Measurements from ENCODE around the gene ARPC2.
A peak's percentile ranks its signal among the peaks of the same experiment; 100 is the strongest.
"Not testable (repeated sequence)": the region's sequence is repeated elsewhere in the genome, so short reads cannot be mapped to it uniquely, and the experiment has no call there.

Gene ARPC2

DNA sequence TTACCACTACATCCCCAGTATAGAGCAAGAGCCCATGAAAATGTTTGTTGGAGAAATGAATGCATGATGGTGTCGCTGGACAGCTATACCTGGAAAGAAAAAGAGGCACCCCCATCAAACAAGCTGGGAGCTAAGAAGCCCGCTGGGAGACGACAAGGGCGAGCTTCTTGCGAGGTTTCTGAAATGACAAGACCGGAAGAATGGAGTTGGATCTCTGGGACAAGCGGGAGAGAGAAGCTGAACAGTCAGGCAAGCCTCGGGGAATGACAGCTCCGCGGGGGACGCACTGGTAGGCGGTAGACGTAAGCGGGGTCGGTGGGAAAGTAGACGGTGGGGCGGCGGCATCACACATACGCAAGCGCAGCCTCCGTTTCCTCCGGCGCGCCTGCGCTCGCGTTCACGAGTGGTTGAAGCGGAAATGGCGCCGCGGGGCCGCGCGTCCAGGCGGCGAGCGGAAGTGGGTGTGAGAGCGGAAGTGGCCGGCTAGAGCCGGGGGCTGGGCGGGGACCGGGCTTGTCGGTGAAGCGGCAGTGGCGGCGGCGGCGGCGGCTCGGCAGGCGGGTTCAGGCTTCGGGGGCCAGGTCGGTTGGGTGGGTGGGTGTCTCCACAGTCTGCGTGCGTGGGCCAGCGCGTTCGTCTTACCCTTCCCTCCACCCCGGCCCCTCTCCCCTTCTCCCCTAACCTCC, at the start of gene ARPC2:
TSS of gene ARPC2 (plus strand) at position 516 of the 686 bp plus-strand sequence. CDS start 282 bp downstream, outside the sequence.
- peak; percentile 91 for DNase-seq (ENCODE audit: low spot score)

DNA sequence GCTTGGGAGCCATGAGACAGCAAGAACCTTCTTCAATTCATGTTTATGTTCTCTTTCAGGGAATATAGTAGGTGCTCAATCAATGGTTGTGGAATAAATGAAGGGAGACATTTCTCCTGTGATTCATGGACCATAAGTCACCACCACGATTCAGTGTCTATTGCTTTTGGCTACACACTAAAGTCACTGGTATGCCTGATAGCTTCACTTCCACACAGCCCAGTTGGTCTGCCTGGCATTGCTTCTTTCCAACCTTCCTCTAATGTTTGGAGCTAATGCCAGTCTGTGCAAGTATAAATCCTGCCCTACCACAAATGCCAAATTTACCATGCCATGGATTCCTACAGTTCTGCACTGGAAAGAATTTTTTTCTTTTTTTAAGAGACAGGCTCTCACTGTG, 49.0 kb upstream of the ARPC2 start:
- no peak for DNase-seq (ENCODE audit: low spot score)

DNA sequence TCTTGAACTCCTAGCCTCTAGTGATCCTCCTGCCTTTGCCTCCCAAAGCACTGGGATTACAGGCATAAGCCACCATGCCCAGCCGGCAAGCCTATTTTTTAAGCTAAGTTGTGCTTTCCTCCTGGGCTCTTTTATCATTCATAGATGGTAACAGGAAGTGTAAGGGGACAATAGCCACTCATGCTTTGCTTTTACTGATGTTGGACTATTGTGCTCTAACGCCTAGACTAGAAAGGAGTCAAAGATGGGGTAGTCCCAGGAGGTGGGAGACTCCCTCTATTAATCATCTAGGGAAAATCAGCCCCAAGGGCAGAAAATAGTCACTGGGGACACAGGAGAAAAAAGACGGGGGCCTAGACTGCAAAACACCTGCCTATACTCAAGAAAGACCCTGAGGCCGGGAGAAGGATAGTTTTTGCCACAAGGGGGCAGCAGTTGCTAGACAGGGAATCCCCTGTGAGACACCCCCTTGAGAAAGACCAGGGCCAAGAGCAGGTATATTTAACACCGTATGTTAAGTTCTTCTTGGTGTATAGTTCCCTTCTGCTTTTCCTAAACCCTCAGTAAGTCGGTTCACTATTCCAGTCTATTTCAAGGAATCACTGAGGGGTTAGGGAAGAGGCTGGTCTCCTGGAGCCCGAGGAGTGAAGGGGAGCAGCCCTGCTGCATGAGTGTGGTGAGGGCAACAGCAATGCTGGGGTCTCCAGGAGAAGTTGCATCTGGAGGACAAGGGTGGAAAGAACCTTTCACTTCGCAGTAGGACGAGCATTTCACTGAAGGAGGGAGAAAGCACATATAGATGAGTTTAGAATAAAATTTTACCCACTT, 48.1 kb upstream of the ARPC2 start:
- peak; percentile 41 for DNase-seq (ENCODE audit: low spot score)

DNA sequence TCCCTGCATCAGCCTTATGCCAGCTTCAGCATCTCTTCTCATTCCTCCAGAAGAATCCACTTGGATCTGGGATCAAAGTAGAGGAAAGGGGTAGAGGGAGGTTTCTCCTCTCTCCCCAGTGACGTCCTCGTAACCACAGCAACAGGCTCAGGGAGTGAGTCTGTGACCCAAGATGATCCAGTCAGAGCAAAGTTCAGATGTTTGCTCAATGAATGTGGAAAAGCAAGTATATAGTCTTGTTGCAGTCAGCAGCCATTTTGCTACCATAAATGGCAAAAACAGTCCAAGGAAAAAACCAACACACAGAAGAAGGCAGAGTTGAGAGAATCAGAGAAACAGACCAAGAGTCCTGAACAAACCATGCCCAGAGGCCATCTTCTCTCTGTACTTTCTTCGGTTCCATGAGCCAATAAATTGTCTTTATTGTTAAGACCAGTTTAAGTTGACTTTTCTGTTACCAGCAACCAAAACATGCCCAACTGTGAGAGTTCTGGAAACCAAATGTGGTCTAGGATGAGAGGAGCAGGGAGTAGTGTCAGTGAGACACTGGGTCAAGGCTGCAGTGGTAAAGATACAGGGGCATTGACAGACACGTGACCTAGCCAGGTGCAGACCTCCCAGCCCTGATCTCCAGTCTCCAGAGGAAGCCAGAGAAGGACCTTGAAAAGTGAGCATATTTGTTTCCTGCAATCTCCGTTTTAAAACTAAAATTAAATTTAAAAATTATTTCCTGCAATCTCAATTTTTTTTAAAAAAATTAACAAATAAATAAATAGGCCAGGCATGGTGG, 47.0 kb upstream of the ARPC2 start:
- DNase-seq (ENCODE audit: low spot score) = no peak

DNA sequence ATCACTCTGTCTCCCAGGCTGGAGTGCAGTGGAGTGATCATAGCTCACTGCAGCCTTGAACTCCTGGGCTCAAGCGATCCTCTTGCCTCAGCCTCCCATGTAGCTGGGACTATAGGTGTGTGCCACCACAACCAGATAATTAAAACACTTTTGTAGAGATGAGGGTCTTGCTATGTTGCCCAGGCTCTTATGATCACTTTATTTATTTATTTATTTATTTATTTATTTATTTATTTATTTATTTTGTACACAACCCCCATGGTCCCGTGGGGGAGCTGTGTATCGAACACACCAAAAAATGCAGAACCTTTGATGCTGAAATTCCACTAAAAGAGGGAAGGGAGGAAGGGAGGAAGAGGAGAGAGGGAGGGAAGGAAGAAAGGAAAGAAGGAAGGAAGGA, 45.2 kb upstream of the ARPC2 start:
- DNase-seq (ENCODE audit: low spot score) = not testable (repeated sequence)

DNA sequence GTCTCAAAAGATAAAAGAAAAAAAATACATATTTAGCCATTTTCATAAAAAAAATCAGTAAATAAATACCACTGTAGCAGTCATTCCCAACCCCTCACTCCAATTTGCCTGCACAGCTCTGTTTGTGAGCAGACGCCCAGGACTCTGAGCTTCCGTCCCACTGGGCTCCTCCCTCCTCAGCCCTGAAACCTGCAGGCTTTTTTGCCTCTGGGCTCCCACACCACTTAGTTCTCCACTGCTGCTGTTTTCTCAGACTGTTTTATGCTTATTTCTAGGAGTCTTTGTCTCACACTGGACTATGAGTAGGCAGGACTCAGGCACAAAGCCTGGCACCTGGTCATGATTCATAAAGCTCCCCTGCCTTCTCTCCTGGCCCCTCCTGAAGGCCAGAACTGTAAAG, 44.1 kb upstream of the ARPC2 start:
- no peak for DNase-seq (ENCODE audit: low spot score)

DNA sequence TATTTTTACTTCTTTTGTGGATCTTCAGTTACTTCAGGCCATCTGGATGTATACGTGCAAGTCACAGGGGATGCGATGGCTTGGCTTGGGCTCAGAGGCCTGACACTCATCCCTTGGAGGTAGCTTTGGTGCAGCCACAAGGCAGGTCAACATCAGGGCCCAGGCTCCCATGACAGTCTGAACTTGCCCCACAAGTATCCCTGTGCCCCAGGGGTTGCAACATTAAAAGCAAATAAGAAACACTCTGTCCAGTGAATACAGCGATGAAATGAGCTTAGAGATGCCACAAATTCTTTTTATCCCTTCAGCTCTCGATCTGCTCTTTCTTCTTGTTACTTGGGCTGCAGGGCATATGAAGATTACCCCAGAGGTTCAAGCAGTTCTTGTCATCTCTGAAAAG, 37.2 kb upstream of the ARPC2 start:
- no peak for DNase-seq (ENCODE audit: low spot score)

DNA sequence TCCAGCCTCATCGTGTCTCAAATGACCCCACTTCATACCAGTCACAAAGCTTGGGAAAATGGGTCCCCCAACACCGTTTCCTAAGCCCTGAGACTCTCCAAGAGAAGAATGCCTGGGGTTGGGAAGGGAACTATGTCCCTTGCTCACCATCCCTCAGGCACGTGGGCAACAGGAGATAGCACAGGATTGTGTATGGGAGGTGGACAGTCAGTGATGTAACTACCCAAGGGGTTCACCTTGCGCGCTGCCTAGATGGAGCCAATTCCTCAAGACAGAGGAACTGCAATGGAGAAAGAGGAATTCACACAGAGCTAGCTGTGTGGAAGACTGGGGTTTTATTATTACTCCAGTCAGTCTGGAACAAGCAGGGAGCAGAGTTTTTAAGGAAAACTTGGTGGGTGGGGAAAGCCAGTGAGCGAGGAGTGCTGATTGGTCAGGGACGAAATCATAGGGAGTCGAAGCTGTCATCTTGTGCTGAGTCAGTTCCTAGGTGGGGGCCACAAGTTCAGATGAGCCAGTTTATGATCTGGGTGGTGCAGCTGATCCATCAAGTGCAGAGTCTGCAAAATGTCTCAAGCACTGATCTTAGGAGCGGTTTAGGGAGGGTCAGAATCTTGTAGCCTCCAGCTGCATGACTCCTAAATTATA, 36.4 kb upstream of the ARPC2 start:
- DNase-seq (ENCODE audit: low spot score) = no peak

DNA sequence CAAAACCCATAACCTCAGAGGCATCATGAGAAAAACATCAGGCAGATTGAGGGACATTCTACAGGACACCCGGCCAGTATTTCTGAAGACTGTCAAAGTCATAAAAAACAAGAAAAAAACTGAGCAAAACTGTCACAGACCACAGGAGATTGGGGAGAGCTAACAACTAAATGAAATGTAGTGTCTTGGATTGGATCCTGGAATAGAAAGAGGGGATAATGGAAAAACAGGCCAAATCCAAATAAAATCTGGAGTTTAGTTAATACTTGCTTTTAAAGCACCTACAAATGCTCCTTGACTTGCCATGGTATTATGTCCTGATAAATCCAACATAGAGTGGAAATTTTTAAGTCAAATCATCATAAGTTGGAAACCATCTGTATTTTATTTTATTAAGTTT, 32.7 kb upstream of the ARPC2 start:
- no peak for DNase-seq (ENCODE audit: low spot score)

DNA sequence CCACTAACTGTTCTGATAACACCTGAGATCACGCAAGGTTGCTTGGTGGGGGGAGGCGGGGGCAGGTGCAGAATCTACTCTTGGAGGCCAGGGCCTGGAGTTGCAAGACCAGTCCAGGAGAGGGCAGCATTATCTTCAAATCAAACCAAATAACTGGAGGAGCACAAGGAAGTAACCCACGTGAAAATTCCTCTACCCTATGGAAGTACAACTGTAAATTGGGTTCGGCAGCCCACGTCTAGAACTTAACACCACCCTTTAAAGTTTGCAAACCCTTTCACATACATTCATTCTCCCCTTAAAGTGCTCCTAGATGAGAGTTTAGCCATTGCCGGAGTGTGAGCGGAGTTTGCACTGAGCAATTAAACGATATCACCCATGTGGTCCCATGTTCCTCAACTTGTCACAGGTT, 30.6 kb upstream of the ARPC2 start:
- DNase-seq (ENCODE audit: low spot score) = peak; percentile 70

DNA sequence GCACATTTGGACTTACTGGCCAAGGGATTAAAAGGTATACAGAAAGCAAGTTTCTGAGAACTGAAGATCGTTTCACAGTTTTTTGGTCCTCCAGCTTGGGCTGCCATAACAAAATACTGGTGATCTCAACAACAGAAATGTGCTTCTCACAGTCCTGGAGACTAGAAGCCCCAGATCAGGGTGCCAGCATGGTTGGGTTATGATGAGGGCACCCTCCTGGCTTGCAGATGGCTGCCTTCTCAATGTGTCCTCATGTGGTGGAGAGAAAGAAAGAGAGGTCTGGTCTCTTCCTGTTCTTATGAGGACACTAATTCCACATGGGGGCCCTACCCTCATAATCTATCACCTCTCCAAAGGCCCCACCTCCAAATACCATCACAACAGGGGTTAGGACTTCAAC, 30.1 kb upstream of the ARPC2 start:
- DNase-seq (ENCODE audit: low spot score) = no peak

DNA sequence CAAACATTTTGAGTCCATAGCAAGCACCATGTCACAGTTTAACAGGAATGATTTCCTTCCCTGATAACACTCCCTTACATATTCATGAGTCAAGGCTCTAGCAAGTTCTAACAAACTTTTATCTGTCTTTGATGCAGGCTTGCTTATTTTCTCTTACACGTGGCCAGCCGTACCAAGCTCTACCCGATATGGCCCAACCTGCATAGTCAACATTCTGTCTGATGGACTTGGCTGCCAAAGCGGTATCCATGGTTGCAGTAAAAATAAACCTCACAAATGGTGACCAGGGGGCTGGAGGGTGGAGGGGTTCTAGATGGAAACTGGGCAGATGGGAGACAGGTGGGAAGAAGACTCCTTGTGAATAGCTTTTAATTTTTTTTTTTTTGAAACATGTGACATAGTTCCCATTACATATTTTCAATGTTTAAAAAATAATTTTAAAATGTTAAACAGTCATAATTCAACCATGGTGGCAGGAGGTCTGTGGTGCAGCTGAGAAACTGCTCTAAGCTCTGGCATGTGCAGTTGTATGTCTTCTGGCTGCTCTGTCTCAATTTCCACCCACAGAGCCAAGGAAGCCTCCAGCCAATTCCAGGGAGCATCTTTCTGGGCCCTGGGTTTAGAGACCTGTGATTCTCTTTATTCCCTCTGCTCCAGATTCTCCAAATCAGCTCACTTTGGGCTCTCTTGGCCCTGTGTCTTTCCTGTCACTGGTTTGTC, 29.5 kb upstream of the ARPC2 start:
- DNase-seq (ENCODE audit: low spot score) = no peak

DNA sequence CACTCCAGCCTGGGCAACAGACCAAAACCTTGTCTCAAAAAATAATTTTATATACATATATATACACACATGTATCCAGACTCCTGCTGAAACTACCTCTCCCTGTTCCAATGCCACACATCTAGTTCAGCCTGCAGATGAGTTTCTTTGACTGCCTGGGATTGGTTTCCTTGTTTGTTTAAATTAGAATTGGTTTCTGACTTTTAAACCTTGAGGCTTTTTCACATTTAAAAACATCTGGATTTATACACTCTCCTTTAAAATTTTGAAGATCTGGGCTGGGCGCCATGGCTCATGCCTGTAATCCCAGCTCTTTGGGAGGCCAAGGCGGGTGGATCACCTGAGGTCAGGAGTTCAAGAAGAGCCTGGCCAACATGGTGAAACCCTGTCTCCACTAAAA, 28.5 kb upstream of the ARPC2 start:
- no peak for DNase-seq (ENCODE audit: low spot score)

DNA sequence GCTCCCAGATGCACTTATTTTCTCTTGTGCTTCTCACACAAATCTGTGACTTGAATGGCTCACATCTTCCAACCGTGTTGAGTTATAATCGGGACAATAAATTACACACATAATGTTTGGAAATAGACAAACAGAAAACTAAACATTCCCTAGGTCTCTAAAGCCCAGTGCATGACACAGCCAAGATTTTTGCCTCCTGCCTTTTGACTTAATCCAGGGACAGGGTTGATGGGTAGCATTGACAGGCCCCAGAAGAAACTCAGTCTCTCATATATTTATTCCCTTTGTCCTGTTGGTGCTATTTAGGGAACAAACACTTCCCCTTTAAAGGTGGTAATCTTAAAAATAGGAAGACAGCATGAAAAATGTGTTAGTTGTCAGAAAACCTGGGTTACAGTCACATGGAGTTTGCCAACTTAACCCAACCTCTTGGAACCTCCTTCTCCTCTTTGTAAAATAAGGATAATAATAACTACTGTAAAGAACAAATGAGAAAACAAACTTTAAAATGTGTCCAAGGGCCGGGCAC, 24.0 kb upstream of the ARPC2 start:
- DNase-seq (ENCODE audit: low spot score) = no peak

DNA sequence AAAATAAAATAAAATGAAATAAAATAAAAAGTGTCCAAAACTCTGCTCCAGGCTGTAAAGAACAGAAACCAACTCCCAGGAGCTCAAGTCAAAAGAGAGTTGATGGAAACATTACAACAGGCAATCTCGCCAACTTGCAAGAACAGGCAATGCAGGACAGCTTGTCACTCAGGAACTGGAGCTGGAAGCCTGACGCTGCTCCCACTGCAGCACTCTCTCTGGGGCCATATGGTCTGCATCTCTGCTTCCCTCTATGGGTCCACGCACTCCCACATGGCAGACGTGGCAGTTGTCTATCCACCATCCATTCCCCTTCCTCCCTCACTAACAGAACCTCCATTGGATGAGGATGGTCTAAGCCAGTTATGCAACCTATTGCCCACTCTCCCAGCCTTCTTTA, 23.3 kb upstream of the ARPC2 start:
- no peak for DNase-seq (ENCODE audit: low spot score)

DNA sequence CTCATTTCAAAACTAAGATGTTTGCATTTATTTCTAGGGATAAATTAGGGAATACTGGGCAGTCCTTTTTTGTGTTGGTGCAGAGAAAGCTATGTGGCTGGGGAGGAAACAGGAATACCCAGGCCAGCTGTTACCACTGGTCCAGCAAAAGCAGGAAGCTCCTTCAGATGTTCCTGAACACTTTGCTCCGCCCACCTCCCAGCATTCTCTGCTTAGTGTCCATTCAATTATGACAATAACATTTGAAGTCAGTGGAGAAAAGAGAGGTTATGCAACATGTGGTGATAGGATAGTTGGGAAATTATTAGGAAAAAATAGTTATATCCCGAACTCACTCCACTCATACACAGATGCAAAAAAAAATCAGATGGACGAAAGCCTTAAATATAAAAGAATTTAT, 22.1 kb upstream of the ARPC2 start:
- DNase-seq (ENCODE audit: low spot score) = no peak

DNA sequence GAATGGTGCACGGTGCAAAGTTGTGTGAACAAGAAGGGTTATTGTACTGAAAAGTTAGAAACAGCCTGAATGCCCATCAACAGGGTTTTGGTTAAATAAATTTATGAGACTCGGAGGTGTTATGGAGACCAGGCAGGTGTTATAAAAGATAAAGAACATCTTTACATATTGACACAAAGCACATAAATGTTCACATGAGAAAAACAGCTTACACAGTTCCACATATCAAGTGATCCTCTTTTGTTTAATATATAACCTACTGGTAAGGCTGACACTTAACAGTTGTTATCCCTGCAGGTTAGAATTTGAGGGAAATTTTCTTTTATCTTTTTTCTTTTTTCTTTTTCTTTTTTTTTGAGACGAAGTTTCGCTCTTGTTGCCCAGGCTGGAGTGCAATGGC, 20.0 kb upstream of the ARPC2 start:
- DNase-seq (ENCODE audit: low spot score) = no peak

DNA sequence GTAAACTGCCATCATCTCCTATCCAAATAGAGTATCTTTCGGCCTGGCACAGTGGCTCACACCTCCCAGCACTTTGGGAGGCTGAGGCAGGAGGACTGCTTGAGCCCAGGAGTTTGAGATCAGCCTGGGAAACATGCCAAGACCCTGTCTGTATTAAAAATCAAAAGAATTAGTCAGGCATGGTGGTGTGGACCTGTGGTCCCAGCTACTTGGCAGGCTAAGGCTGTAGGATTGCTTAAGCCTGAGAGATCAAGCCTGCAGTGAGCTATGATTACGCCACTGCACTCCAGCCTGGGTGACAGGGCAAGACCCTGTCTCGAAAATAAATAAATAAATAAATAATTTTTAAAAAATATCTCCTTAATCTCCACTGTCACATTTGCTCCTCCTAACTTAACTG, 14.7 kb upstream of the ARPC2 start:
- no peak for DNase-seq (ENCODE audit: low spot score)

DNA sequence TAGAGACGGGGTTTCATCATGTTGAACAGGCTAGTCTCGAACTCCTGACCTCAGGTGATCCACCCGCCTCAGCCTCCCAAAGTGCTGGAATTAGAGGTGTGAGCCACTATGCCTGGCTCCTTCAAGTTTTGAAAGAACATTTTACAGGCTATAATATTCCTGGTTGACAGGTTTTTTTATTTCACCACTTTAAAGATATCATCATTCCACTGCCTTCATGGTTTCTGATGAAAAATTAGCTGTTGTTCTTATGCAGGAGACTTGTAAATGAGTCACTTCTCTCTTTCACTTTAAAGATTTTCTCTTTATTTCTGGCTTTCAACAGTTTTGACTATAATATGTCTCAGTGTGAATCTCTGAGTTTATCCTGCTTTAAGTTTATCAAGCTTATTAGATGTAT, 7.9 kb upstream of the ARPC2 start:
- no peak for DNase-seq (ENCODE audit: low spot score)

DNA sequence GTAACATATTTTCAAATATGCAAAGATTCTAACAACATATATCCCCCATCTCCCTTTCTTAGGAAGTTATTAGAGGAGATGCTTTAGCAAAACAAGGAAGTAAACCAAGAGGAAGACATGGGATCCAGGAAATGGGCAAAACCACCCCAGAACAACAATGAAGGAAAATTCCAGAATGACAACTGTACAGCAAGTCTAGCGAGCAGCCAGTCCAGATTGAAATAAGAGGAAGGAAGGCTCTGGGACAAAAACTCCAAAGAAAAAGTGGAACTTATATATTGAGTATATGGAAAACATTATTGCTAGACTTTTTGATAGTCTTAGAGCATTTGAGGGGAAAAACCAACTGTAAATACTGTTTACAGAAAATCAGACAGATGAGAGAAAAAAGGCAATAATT, 2.9 kb upstream of the ARPC2 start:
- DNase-seq (ENCODE audit: low spot score) = no peak

DNA sequence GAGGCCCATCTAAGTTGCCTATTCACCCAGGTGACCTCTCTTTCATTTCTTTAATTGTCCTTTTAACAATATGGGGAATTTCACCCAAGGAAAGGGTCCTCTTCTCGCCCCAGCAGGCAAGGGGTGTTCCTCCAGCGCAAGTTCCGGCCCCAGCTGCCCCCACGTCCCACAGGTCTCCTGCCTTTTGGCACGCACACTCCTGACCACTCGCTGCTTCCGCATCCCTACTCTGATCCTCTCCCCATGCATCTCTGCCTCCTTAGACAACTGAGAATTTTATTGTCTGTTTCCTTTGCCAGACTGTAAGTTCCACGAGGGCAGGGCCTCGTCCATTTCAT, 684 bp upstream of the ARPC2 start:
- DNase-seq (ENCODE audit: low spot score) = no peak

All from LoVo (cell line).